NCI-H226 (cell line): ENCODE measurements around the gene IL18.
"Not testable (repeated sequence)": the region's sequence is repeated elsewhere in the genome, so short reads cannot be mapped to it uniquely, and the experiment has no call there.

Source experiments
- DNase-seq: peaks from one replicate; pipeline ENCODE4 v3.0.0-alpha.2; 2015

Gene IL18

GRCh38 chr11:112166562-112166961, 2.7 kb upstream of the IL18 start:
- peak; percentile 71 for DNase-seq

DNA sequence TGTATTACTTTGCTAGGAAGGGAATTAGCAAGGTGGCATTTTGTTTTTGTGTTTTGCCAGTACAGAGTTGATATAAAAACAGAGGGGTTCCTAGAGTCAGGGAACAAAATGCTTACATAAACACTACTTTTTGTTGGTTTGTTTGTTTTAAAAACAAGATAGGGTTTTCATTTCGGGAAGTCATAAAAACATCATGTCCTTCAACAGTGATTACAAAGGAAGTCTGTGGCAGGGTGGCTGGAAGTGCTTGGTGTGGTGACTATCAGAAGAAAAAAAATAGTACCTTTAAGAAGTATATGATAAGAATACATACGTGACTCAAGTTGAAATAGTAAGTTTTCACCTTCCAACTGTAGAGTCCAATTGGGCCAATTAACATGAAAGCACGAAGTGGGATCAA, 1.2 kb upstream of the IL18 start:
- DNase-seq: no peak

- no peak for DNase-seq
Measured at GRCh38 chr11:112162761-112163546, 940 bp downstream of the IL18 start.

GRCh38 chr11:112162200-112162599, 1.7 kb downstream of the IL18 start:
- DNase-seq: not testable (repeated sequence)

- no peak for DNase-seq
Measured at GRCh38 chr11:112161012-112161411, 2.9 kb downstream of the IL18 start.

DNA sequence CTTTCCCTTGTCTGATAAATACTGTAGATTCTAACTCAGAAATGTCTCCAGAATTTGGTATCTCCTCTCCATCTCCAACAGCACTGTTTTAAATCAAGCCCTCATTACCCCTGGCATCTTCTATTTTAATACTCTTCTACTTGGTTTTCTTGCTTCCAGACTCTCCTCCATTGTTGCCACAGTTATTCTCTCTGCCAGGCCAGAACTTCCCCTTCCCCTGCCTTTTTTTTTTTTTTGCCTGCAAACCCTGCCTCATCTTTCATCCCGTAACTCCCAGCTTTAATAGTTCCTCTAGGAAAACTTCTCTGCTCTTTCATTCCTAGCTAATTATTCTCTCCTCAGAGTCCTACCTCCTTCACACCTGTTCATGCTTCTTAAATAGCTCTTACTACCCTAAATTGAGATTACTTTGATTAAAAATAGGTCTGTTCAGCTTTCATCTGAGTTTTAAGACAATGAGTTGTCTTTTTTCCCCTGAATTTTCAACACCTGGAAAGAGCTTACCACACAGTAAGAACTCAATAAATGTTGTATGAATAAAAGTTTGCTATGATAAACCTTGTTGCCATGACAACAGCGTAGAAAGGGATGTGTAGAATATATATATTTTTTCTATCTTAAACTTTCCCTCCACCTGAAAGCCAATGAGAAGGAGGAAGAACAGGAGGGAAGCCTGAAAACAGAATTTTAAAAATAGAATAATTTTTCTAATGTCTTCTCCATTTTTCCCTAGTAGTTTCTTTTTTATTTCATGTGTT, 3.6 kb downstream of the IL18 start:
- DNase-seq: no peak

DNA sequence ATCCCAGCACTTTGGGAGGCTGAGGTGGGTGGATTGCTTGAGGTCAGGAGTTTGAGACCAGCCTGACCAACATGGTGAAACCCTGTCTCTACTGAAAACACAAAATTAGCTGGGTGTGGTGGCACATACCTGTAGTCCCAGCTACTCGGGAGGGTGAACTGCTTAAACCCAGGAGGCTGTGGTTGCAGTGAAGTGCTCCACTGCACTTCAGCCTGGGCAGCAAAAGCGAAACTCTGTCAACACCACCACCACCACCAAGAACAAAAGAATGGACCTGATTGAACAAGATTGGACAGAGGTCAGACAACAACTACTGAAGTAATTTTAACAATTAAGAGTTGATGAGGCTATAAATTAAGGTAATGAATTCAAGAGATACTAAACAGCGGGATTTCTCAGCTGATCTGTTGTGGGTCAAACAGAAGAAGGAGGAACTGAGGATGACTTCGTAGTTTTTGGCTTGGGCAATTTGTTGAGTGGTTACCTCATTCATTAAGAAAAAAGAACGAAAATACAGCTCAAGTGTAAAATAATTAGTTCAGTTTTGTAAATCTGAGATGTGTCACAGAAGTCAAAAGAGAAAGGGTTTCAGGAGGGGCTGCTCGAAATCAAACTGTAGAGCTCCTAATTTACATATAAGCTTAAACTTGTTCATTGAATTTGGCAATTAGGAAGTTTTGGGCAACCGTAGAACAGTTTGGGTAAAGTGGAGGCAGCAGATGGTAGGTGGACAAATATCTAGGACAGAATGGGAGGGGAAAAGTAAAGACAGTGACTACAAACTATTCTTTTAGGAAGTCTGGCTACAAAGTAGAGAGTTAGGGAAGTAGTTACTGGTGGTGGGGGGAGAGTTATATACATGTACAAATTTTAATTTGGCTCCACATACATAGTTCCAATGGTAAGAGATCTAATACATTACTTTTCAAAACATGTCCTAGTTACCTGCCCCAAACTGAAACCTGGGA, 4.5 kb downstream of the IL18 start:
- no peak for DNase-seq

DNA sequence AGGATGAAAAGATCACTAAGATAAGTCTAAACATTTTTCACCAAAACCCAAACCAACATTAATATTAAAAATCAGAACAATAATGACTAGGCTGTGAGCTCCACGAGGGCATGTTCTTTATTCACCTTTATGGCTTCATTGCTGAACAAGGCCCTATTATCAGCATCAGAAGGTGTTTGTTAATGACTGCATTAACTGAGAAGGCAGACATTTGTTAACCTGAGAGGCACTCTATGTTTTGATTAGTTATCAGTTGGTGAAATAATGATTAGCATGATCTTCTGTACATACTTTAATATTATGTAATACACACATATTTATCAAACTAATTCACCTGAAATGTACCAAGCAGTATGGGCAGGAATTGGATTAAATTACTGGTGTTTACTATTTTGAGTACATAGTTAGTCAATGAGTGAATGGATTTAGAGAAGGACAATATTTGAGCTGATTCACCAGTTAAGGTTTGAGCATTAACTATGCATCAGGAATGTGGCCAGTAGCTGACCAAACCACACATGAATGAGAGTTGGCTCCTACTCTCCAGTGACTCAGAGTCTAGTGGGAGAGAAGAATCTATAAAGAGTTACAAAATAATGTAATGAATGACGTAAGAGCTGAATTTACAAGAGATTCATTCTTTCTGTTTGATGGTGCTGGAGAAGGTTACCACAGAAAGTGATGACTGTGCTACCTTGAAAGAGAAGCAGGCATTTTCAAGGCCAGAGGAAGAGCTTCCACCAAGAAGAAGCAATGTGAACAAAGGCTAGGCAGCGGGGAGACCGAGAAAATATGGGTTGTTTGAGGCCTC, 6.7 kb downstream of the IL18 start:
- peak; percentile 96 for DNase-seq

DNA sequence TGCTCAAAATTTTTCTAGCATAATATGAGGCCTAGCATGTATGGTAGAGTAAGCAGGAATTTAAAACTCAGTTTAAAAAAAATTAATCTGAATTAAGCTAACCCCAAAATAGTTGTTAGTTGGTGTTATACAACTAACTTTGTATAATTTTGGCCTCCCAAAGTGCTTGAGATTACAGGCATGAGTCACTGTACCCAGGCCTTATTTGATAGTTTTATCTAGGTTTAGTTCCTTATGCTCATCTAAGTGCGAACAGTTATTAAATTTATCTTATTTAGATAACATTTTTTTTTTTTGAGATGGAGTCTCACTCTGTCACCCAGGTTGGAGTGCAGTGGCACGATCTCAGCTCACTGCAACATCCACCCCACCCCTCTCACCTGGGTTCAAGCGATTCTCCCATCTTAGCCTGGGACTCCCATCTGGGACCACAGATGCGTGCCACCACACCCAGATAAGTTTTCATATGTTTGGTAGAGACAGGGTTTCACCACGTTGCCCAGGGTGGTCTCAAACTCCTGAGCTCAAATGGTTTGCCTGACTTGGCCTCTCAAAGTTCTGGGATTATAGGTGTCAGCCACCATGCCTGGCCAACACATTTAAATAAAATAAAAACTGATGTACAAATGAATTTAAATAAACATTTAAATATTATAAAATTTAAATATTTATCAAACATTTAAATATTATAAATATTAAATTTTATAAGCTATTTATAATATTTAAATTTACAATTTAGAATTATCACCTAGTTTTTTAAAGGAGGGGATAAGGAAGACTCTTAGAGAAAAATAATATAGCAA, 7.5 kb downstream of the IL18 start:
- DNase-seq: no peak

DNA sequence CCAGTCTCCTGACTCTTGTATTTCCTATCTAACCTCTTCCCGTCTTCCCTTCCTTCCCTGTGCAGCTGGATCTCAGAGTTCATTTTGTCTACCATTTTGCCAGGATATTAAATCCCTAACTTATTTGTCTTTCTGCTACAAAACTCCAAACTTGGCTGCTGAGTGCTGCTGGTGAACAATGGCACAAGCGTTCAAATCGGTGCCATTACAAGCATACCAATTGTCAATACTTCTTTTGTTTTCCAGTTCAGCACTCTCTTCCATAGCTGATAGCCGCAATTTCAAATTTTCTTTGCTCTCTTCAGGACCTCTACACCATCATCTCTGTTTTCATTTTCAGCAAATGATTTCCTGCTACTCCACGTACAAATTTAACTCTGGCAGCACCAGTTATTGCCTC, 13.4 kb downstream of the IL18 start:
- no peak for DNase-seq

DNA sequence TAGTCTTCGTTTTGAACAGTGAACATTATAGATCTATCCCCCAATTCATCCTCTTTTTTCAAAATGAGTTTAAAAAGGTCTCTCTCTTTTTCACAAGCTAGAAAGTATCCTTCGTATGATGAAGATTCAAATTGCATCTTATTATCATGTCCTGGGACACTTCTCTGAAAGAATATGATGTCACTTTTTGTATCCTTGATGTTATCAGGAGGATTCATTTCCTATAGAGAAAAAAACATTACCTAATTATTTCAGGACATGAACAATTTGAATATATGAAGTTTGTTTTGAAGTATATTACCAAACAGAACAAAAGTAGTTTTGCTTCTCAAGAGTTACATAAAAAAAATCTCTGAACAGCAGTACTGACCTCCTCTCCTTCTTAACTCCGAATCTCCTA, 20.3 kb downstream of the IL18 start:
- no peak for DNase-seq

- no peak for DNase-seq
Measured at GRCh38 chr11:112134473-112134872, 29.4 kb downstream of the IL18 start.

- no peak for DNase-seq
Measured at GRCh38 chr11:112132737-112133136, 31.2 kb downstream of the IL18 start.

- DNase-seq: no peak
Measured at GRCh38 chr11:112129656-112130055, 34.2 kb downstream of the IL18 start.

DNA sequence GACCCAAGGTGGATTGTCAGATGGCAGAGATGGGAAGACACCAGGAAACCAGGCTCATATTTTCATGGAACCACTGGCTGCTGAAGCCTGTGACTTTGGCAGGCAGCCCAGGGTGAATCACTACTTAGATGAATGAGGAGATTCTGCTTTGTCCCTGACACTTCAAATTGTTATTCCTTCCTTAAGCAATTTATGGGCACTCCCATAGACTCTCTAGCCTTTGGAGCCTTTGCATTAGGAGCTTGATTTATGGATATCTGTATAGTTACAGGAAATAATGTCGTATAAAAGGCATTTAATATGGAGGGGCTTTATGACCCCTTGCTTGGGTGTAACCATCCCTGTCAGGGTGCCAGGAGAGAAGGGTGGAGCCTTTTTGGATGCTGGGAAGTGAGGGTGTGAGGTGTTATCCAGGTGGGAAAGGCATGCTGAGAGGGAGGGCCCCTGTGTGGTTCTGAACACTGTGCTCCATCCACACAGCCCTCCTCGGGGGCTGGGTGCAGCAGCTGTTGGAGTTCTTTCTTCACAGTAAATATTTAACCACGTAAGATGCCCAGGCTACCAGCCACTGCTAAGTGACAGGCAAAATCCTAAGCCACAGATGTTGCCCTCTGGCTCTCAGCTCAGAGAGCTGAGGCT, 35.3 kb downstream of the IL18 start:
- DNase-seq: peak; percentile 13

- peak; percentile 18 for DNase-seq
Measured at GRCh38 chr11:112127056-112127455, 36.8 kb downstream of the IL18 start.

DNA sequence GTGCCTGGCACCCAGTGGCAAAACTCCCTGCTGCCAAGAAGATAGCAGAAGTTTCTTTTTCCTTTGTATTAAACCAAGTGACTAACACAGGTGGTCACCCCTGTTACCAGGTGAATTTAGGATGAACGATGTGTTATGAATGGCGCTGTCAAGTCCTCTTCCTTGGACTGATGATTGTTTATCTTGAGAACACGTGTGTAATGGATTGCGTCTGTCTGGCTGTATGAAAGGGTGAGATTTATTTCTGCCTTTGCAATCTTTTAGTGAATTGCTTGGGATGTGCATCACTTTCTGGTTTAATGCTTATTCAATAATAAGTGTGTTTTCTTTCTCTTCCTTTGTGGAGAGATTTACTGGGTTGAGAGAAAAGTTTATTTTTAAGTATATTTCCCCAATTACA, 40.8 kb downstream of the IL18 start:
- peak; percentile 15 for DNase-seq

- no peak for DNase-seq
Measured at GRCh38 chr11:112121981-112122615, 41.8 kb downstream of the IL18 start.

DNA sequence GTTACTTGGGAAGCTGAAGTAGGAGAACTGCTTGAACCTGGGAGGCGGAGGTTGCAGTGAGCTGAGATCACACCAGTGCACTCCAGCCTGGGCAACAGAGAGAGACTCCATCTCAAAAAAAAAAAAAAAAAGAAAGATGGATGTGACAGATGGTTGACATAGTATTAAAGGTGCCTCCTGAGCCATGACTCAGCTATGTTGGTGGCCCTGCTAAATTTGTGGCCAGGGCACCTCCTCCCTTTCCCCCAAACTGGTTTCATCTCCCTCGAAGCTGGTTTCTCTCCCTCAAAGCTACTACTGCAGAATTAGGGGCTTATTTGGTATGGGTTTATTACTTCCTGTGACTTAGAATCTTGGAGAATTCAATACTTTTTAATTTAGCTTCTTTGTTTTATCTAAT, 45.7 kb downstream of the IL18 start:
- no peak for DNase-seq

DNA sequence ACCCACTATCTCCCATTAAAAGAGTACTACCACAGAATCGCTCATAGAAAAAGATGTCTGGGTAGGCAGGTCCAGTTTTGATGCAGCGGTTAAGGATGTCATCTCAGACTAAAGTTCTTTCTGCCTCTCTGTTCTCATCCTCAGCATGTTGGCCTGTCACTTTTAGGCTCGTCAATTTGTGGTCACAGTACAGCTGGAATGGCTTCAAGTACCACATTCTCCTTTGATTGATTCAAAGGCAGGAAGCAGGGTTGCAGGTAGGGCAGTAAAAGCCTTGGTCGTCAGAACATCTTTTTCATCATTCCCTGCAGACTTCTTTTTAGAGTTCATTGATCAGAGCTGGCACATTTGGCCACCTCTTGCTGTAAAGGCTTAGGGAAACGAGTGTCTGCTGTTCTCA, 48.5 kb downstream of the IL18 start:
- DNase-seq: no peak
